KMS-11 (cell line): ENCODE results near the gene ZNF469.

ENCODE experiments used
- H2AFZ ChIP-seq: fragments of 200-600 bp; sonication (generic); 2 replicates; pipeline ENCODE4 v1.6.1; 2016; ENCODE audit warnings: antibody characterized with exemption, mixed run types, low read depth
- H3K27ac ChIP-seq: fragments of 200-600 bp; sonication (generic); 2 replicates; pipeline ENCODE4 v1.6.1; 2016; ENCODE audit warnings: mild to moderate bottlenecking, mixed run types
- H3K27me3 ChIP-seq: fragments of 200-600 bp; sonication (generic); 2 replicates; pipeline ENCODE4 v1.6.1; 2017; ENCODE audit warnings: mild to moderate bottlenecking, low read depth, mixed run types, moderate library complexity; ENCODE audit not compliant: insufficient read depth
- H3K36me3 ChIP-seq: fragments of 200-600 bp; sonication (generic); 2 replicates; pipeline ENCODE4 v1.6.1; 2017; ENCODE audit warnings: mild to moderate bottlenecking, mixed run types; ENCODE audit not compliant: insufficient read depth
- H3K4me1 ChIP-seq: fragments of 200-600 bp; sonication (generic); 2 replicates; pipeline ENCODE4 v1.6.1; 2016; ENCODE audit warnings: mild to moderate bottlenecking, low read depth, mixed run types; ENCODE audit not compliant: poor library complexity, severe bottlenecking
- H3K4me2 ChIP-seq: fragments of 200-600 bp; sonication (generic); 2 replicates; pipeline ENCODE4 v1.7.0; 2016; ENCODE audit warnings: mild to moderate bottlenecking, mixed run types
- H3K4me3 ChIP-seq: fragments of 200-600 bp; sonication (generic); IDR thresholded peaks from 2 replicates; pipeline ENCODE4 v1.6.1; 2017; ENCODE audit warnings: low read depth, low read length, mixed read lengths; ENCODE audit not compliant: insufficient read depth
- H3K79me2 ChIP-seq: fragments of 200-600 bp; sonication (generic); 2 replicates; pipeline ENCODE4 v1.6.1; 2016; ENCODE audit warnings: low read depth, mixed run types; ENCODE audit not compliant: insufficient read depth
- H3K9ac ChIP-seq: fragments of 200-600 bp; sonication (generic); 2 replicates; pipeline ENCODE4 v1.6.1; 2016; ENCODE audit warnings: mild to moderate bottlenecking, mixed run types
- H4K20me1 ChIP-seq: fragments of 200-600 bp; sonication (generic); 2 replicates; pipeline ENCODE4 v1.6.1; 2016; ENCODE audit warnings: mild to moderate bottlenecking, mixed run types; ENCODE audit not compliant: insufficient read depth
- TF ChIP-seq, protein P1 (sequence below): fragments of 200-600 bp; sonication (generic); conservative IDR thresholded peaks from 2 replicates; pipeline ENCODE4 v1.6.1; 2017; ENCODE audit warnings: low read depth, mild to moderate bottlenecking, antibody characterized with exemption, low read length, moderate library complexity, mixed read lengths

Gene ZNF469

GRCh38 chr16:88346680-88347505 is 35.9 kb upstream of the ZNF469 start:
- Histone ChIP-seq H3K27me3 (peaks cover 52% of the 10 kb centered on the region), H3K4me3 (no peak overlapping the region), H3K27ac (no peak overlapping the region), H3K4me2 (no peak overlapping the region), H2AFZ (no peak overlapping the region), H4K20me1 (no peaks in the 10 kb centered on the region), H3K9ac (no peak overlapping the region), H3K4me1 (no peaks in the 10 kb centered on the region), H3K36me3 (no peaks in the 10 kb centered on the region), H3K79me2 (no peaks in the 10 kb centered on the region)
- TF ChIP-seq, protein P1, sequence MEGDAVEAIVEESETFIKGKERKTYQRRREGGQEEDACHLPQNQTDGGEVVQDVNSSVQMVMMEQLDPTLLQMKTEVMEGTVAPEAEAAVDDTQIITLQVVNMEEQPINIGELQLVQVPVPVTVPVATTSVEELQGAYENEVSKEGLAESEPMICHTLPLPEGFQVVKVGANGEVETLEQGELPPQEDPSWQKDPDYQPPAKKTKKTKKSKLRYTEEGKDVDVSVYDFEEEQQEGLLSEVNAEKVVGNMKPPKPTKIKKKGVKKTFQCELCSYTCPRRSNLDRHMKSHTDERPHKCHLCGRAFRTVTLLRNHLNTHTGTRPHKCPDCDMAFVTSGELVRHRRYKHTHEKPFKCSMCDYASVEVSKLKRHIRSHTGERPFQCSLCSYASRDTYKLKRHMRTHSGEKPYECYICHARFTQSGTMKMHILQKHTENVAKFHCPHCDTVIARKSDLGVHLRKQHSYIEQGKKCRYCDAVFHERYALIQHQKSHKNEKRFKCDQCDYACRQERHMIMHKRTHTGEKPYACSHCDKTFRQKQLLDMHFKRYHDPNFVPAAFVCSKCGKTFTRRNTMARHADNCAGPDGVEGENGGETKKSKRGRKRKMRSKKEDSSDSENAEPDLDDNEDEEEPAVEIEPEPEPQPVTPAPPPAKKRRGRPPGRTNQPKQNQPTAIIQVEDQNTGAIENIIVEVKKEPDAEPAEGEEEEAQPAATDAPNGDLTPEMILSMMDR = no peak

DNA sequence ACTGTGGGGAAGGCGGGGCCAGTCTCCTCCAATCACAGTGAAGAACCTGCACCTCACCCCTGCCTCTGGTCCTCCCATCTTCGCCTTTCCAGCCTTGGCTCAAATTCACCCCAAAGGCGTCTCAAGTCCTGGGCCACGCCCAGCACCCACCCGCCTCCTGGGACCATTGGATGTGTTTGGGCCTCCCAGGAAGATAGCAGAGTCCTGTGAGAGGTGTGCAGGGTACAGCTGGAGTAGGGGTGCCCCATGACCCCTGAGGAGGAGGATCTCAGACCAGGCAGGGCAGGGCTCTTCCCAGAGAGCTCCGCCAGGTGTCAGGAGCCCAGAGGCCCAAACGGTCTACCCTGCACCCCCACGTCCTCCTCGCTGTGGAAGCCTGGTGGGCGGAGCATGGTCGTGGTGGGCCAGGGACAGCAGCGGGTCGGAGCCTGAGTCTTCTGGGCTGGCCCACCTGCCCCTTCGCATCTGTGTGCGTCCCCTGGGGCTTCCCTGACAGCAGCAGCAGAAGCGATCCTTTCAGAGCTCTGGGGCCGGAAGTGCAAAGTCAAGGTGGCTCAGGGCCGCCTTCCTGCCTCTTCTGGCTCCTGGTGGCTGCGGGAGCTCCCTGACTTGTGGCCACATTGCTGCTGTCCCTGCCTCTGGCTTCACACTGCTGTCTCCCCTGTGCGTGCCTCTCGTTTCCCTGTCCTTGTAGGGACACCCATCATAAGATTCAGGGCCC is 34.9 kb upstream of the ZNF469 start:
- TF ChIP-seq, protein P1 = no peak
- no peak overlapping the region for H3K9ac ChIP-seq

GRCh38 chr16:88348377-88349152 is 34.2 kb upstream of the ZNF469 start:
- Histone ChIP-seq H3K4me2 (no peak overlapping the region), H3K79me2 (no peaks in the 10 kb centered on the region), H3K27ac (no peak overlapping the region), H3K4me3 (no peak overlapping the region), H3K9ac (no peak overlapping the region), H2AFZ (no peak overlapping the region), H3K27me3 (peaks cover 40% of the 10 kb centered on the region), H3K36me3 (no peaks in the 10 kb centered on the region), H4K20me1 (no peaks in the 10 kb centered on the region), H3K4me1 (no peaks in the 10 kb centered on the region)
- TF ChIP-seq, protein P1 = no peak

More for the DNA sequence above, 34.9 kb upstream of the ZNF469 start:
- H3K4me1 ChIP-seq = no peaks in the 10 kb centered on the region
- H2AFZ ChIP-seq = no peak overlapping the region
- peaks cover 45% of the 10 kb centered on the region for H3K27me3 ChIP-seq
- H3K4me3 ChIP-seq = no peak overlapping the region
- no peak overlapping the region for H3K27ac ChIP-seq
- no peaks in the 10 kb centered on the region for H3K79me2 ChIP-seq
- no peaks in the 10 kb centered on the region for H4K20me1 ChIP-seq
- H3K4me2 ChIP-seq = no peak overlapping the region
- H3K36me3 ChIP-seq = no peaks in the 10 kb centered on the region

DNA sequence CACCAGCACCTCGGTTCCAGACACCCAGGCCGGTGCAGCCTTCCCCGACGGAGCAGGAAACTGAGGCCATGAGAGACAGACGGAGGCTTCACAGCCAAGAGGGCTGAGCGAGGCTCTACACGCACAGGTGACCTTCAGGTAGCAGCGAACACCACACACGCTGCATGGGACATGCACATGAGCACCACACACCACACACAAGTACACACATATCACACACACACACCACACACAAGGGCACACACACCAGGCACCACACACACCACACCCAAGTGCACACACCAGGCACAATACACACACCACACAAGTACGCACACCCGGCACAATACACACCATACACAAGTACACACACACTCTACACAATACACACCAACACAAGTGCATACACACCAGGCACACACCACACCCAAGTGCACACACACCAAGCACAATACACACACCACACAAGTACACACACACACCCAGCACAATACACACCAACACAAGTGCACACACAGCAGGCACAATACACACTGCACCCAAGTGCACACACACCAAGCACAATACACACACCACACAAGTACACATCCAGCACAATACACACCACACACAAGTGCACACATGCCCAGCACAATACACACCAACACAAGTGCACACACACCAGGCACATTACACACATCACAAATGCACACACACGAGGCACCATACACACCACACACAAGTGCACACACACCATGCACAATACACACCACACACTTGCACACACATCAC is 33.4 kb upstream of the ZNF469 start:
- no peaks in the 10 kb centered on the region for H3K4me1 ChIP-seq
- TF ChIP-seq, protein P1 = no peak
- no peaks in the 10 kb centered on the region for H3K79me2 ChIP-seq
- H3K27ac ChIP-seq = no peak overlapping the region
- H3K4me2 ChIP-seq = no peak overlapping the region
- H3K36me3 ChIP-seq = no peaks in the 10 kb centered on the region
- H4K20me1 ChIP-seq = no peaks in the 10 kb centered on the region
- H3K4me3 ChIP-seq = no peak overlapping the region
- H3K9ac ChIP-seq = no peak overlapping the region
- peaks cover 40% of the 10 kb centered on the region; the same call in 1 of the 2 replicates for H3K27me3 ChIP-seq
- no peak overlapping the region for H2AFZ ChIP-seq
